ENCODE measurements around the gene HIVEP3. TPM values are rescaled to one million over a fixed set of nuclear protein-coding genes. Genes with fewer than 3 reads are reported as not detected.

Gene HIVEP3
- total and polyA plus RNA-seq, 4 experiments from 2014 or later, result 8.2 to 12.8 (median 10.8) TPM

Other genes starting within 250 kb of the HIVEP3 start
- not detected for gene GUCA2B, start 234.5 kb upstream of the HIVEP3 start, total RNA-seq
- gene GUCA2B, start 234.5 kb upstream of the HIVEP3 start, polyA plus RNA-seq, result not detected
- gene GUCA2A, start 245.8 kb upstream of the HIVEP3 start, total RNA-seq, result not detected
- gene GUCA2A, start 245.8 kb upstream of the HIVEP3 start, polyA plus RNA-seq, result not detected